ENCODE measurements around the gene AKT1. TPM values are rescaled to one million over a fixed set of nuclear protein-coding genes. Genes with fewer than 3 reads are reported as not detected.
A peak's percentile ranks its signal among the peaks of the same experiment; 100 is the strongest.

AKT1 gene
- total and polyA plus RNA-seq, 2 of the 13 experiments (the other 11 are each of a cell fraction or from before 2014, with no cell fraction given): 96.2 to 116 TPM

GRCh38 chr14:104766863-104767633 lies 28.5 kb downstream of the AKT1 start (continued):
- TF ChIP-seq ZNF558 (CRISPR knock-in tag; IDR thresholded peaks at IDR 0.05; ENCODE audit: borderline replicate concordance): no peak
- 0 out of 2 replicates have a peak, but pooled peaks have one; percentile 14 for TF ChIP-seq KDM4B (CRISPR knock-in tag; IDR thresholded peaks at IDR 0.05)
- TF ChIP-seq ZMYM4 (CRISPR knock-in tag; IDR thresholded peaks at IDR 0.05): peak; percentile 30; the same call in 1 of the 2 replicates
- peak; percentile 70 for TF ChIP-seq SMAD3 (CRISPR knock-in tag; IDR thresholded peaks at IDR 0.05)
- no peak for TF ChIP-seq HNRNPLL (IDR thresholded peaks at IDR 0.05; ENCODE audit: low read depth, low read length, poor library complexity, severe bottlenecking)
- TF ChIP-seq ZNF124 (CRISPR knock-in tag; IDR thresholded peaks at IDR 0.05): no peak; the same call in 1 of the 2 replicates
- 0 out of 2 replicates have a peak, but pooled peaks have one; percentile 13 for TF ChIP-seq SP5 (CRISPR knock-in tag; IDR thresholded peaks at IDR 0.05; ENCODE audit: borderline replicate concordance, low read depth)
- peak; percentile 63; the same call in 1 of the 2 replicates for TF ChIP-seq ZNF275 (CRISPR knock-in tag; IDR thresholded peaks at IDR 0.05; ENCODE audit: borderline replicate concordance)
- no peak for TF ChIP-seq ZBTB21 (CRISPR knock-in tag; IDR thresholded peaks at IDR 0.05)
- TF ChIP-seq THYN1 (CRISPR knock-in tag; IDR thresholded peaks at IDR 0.05; ENCODE audit: borderline replicate concordance, low read depth): no peak
- TF ChIP-seq HDAC6 (IDR thresholded peaks at IDR 0.05; ENCODE audit: low read depth, low read length): no peak
- TF ChIP-seq HNF1B (CRISPR knock-in tag; IDR thresholded peaks at IDR 0.05): peak; percentile 50
- peak; percentile 57 for TF ChIP-seq SIN3B (IDR thresholded peaks at IDR 0.05; ENCODE audit: low read length)
- 0 out of 2 replicates have a peak, but pooled peaks have one; percentile 20 for TF ChIP-seq SUZ12 (IDR thresholded peaks at IDR 0.05; ENCODE audit: low read depth, low read length)
- no peak for TF ChIP-seq ZNF639 (CRISPR knock-in tag; conservative IDR thresholded peaks at IDR 0.05)
- TF ChIP-seq ETV6 (CRISPR knock-in tag; conservative IDR thresholded peaks at IDR 0.05): no peak
- TF ChIP-seq ZFP36L2 (CRISPR knock-in tag; IDR thresholded peaks at IDR 0.05): no peak
- peak; percentile 51; the same call in 1 of the 2 replicates for TF ChIP-seq MIER3 (CRISPR knock-in tag; IDR thresholded peaks at IDR 0.05; ENCODE audit: borderline replicate concordance)
- TF ChIP-seq DNMT3B (CRISPR knock-in tag; conservative IDR thresholded peaks at IDR 0.05): no peak
- TF ChIP-seq SIN3A (IDR thresholded peaks at IDR 0.05; ENCODE audit: borderline replicate concordance, low read depth, low read length): peak; percentile 85
- no peak for TF ChIP-seq CBFB (CRISPR knock-in tag; IDR thresholded peaks at IDR 0.05)
